ENCODE results near the gene C3orf18.
"Not testable (repeated sequence)": the region's sequence is repeated elsewhere in the genome, so short reads cannot be mapped to it uniquely, and the experiment has no call there.

Gene C3orf18

DNA sequence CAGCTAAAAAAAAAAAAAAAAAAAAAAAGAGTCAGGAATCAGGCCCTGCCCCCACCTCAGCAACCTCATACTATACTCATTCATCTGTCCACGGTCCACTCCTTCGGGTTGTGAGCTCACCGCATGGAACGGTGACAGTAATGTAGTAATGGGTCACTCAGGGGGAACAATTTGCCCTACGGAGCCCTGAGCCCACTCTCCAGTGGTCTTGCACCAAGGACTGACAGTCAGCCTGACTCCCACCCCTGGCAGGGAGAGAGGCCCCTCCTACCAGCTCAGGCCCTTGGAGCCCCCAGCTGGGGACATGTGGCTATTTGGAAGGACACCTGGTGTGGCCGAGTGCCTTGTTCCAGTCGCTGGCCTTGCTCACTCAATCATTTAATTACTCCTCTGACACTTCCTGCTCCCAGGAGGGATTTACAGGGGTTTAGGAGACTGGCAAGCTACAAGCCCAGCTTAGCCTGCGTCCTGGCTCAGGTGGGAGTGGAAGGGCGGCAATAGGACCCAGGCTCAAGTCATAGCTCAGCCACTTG is 44.2 kb downstream of the C3orf18 start:
- no peak for DNase-seq (ENCODE audit: low spot score)

DNA sequence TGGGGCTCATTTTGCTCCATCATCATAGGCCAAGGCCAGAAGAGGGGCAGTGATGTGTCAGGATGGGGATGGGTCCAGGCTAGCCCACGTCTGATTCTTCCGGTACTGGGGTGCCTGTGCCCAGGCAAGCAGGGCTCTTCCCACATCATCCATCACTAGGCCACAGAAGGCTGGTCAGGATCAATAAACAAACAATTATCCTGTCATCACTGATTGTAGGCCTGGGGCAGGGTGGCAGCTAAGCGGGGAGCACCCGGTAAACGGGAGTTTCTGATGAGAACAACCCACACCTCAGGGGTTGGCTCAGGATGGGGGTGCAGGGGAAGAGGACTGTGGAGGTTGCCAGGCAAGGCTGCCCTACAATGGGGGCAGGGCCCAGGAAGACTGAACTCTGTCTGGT is 46.0 kb downstream of the C3orf18 start:
- no peak for DNase-seq (ENCODE audit: low spot score)

- DNase-seq (ENCODE audit: low spot score): no peak
These were observed 46.7 kb downstream of the C3orf18 start for GRCh38 chr3:50520849-50521248.

DNA sequence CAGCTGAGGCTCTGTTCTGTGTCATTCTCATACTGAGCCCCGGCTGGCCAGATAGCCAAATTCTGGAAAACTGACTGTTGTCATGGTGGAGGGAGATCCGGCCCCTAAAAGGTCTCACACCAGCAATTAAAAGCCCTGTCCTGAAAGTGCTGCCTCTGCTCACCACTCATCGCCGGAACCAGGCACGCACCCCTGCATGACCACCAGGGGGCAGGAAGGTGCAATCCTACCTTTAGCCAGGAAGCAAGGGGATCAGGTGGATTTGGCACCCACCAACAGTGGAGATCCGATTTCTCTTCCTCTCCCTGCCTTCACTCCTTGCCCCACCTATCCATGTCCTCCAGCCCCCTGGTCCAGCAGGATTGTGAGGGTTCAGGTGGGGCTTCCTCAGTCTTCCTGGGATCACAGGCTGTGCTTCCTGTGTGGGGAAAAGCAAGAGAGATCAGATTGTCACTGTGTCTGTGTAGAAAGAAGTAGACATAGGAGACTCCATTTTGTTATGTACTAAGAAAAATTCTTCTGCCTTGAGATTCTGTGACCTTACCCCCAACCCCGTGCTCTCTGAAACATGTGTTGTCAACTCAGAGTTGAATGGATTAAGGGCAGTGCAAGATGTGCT is 48.0 kb downstream of the C3orf18 start:
- peak; percentile 60 for DNase-seq (ENCODE audit: low spot score)

DNA sequence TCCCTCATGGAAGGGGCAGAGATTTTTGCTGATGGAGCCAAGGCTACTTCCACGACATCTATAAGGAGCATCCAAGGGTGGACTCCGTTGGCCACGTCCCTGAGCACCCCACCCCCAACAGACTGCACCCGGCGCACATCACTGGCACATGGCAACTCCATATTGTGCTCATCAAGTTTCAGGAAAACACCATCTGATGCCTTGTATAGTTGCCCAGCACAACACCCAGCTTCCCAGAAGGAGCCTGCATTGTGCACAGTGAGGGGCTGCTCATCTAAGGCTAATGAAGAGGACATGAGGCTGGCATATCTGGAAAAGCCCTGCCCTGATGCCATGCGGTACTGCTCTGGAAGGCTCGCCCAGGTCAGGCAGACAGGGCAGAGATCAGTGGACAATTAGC is 49.1 kb downstream of the C3orf18 start:
- DNase-seq (ENCODE audit: low spot score): no peak

DNA sequence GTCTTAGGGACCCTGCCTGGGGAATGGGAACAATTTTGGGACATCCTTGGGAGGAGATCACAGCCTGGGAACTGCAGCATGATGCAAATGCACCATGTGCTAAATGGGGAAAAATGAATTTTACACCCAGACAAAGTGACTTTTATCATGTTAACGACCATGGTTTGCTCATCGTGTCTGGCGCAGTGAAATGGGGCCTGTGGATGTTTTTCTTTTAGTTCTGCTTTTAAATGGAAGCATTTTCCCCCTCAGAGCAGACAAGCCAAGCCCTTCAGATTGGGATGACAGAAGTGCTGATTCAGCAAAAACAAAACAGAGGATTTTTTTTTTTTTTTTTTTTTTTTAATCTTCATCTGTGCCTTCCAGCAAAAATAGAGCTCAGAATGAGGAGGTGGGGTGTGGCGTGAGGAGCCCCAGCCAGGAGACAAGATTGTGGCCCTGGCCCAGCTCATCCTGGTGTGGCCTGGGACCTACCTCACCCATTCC is 49.8 kb downstream of the C3orf18 start:
- DNase-seq (ENCODE audit: low spot score): no peak

DNA sequence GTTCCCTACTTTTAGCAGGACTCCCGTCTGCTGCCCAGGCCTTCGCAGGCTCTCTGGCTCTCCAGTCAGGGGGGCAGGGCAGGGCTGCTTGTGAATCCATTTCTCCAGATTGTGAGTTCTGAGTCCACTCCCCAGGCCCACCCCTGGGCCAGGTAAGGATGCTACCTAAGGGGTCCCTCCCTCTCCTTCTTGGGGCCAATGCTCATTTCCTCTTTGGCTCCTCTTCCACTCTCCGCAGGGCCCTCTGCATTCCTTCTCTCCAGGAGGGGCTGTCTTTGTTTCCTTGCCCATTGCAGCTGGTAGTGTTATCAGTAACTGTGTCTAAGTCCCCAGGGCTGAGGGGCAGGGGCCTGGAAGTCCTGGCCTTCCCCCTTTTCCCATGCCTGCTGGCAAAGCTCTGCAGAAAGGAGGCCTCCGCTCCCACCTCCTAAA is 51.1 kb downstream of the C3orf18 start:
- DNase-seq (ENCODE audit: low spot score): no peak

GRCh38 chr3:50515565-50516439 is 51.7 kb downstream of the C3orf18 start:
- DNase-seq (ENCODE audit: low spot score): peak; percentile 54

- not testable (repeated sequence) for DNase-seq (ENCODE audit: low spot score)
These were observed 54.6 kb downstream of the C3orf18 start for GRCh38 chr3:50512908-50513307.

- DNase-seq (ENCODE audit: low spot score): no peak
These were observed 55.4 kb downstream of the C3orf18 start for GRCh38 chr3:50512131-50512530.

DNA sequence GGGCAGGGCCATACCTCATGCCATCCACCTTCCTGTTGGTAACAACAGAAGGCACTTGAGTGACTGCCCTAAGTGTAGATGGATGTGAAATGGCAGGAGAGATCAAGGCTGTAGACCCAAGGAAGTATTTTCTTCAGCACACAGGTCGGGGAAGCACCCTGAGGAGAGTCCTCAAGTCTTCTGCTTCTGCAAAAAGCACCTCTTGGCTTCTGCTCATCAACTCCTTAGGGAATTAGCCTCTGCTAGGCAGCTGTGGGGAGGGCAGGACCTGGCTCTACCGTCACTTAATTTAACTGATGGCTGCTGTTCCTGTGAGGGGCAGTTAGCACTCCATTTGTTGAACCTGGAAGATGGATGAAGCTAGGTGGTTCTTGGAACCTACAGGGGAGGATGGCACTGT is 57.2 kb downstream of the C3orf18 start:
- DNase-seq (ENCODE audit: low spot score): no peak

DNA sequence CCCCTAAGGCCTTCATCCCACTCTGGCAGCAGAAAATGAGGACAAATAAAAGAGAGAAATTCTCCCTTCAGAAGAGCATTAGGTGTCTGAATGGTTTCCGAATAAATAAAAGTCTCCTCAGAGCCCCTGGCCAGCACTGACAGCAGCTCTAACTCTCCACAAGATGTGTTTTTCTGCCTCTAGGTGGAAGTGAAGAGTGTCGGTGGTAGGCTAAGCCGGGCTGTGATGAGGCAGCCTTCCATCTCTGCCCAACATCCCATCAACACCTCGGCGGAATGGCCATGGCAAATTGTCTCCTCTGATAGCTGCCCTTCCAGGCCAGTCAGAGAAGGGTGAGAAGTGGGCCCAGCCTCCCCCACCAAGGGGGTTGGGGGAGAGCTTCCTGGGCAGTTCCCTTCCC is 57.8 kb downstream of the C3orf18 start:
- no peak for DNase-seq (ENCODE audit: low spot score)

GRCh38 chr3:50508821-50509220 is 58.7 kb downstream of the C3orf18 start:
- no peak for DNase-seq (ENCODE audit: low spot score)
